Natural killer cell (primary cell): ENCODE results near the gene FNDC7. TPM values are rescaled to one million over a fixed set of nuclear protein-coding genes. Genes with fewer than 3 reads are reported as not detected.

Experiments used
- ATAC-seq, 3 donors: fragments of 150-1000 bp in 2 of 3; fragments of 200-7000 bp in 1 of 3; cut with Tn5 transposase; 1 replicate in 1 of 3; 2 replicates in 2 of 3; pipeline ENCODE4 v1.10.0; 2021; ENCODE audit warnings: mild to moderate bottlenecking in 2 of 3, moderate library complexity in 2 of 3
- DNase-seq, 2 donors: peaks; one replicate each; pipeline versions ENCODE4 v3.0.0 to v3.0.0-alpha.2; 2013 to 2021; ENCODE audit warnings: mixed read lengths in 1 of 2
- H3K27ac ChIP-seq: one replicate; pipeline ENCODE4 v1.5.1; 2013; ENCODE audit warnings: mild to moderate bottlenecking, low read length
- H3K27me3 ChIP-seq: one replicate; pipeline ENCODE4 v1.6.1; 2013; ENCODE audit warnings: low read length; ENCODE audit not compliant: control insufficient read depth, insufficient read depth
- H3K36me3 ChIP-seq: one replicate; pipeline ENCODE4 v1.6.1; 2013; ENCODE audit warnings: low read length; ENCODE audit not compliant: control insufficient read depth, insufficient read depth
- H3K4me1 ChIP-seq: one replicate; pipeline ENCODE4 v1.6.1; 2013; ENCODE audit warnings: low read length; ENCODE audit not compliant: control insufficient read depth, insufficient read depth
- H3K4me3 ChIP-seq: one replicate; pipeline ENCODE4 v1.5.1; 2013; ENCODE audit warnings: low read length
- H3K9me3 ChIP-seq: one replicate; pipeline ENCODE4 v1.6.1; 2013; ENCODE audit warnings: low read length; ENCODE audit not compliant: control insufficient read depth, insufficient read depth
- H3K27ac Mint-ChIP-seq, 2 donors: one replicate each; pipeline ENCODE4 v1.8.0; 2022; ENCODE audit warnings: mild to moderate bottlenecking in 2 of 2, mixed read lengths in 2 of 2, moderate library complexity in 1 of 2
- H3K27me3 Mint-ChIP-seq, 2 donors: one replicate each; pipeline ENCODE4 v1.8.0; 2022; ENCODE audit warnings: low read depth in 2 of 2, mixed read lengths in 2 of 2
- H3K36me3 Mint-ChIP-seq: one replicate; pipeline ENCODE4 v1.8.0; 2022; ENCODE audit warnings: mixed read lengths
- H3K4me1 Mint-ChIP-seq, 2 donors: one replicate each; pipeline ENCODE4 v1.8.0; 2022; ENCODE audit warnings: mixed read lengths in 2 of 2
- H3K4me3 Mint-ChIP-seq: one replicate; pipeline ENCODE4 v1.8.0; 2022; ENCODE audit warnings: mild to moderate bottlenecking, moderate library complexity, mixed read lengths
- H3K9me3 Mint-ChIP-seq, 2 donors: one replicate each; pipeline ENCODE4 v1.8.0; 2022; ENCODE audit warnings: mixed read lengths in 2 of 2
- CTCF ChIP-seq: fragments of 200-600 bp; IDR thresholded peaks from one replicate; pipeline ENCODE4 v1.8.0; 2022; ENCODE audit warnings: antibody characterized with exemption
- WGBS: methylation state at CpG from one replicate; pipeline ENCODE4 v1.1.7; 2013; ENCODE audit warnings: missing lambda C conversion rate; ENCODE audit not compliant: insufficient coverage; 5-methylcytosine and 5-hydroxymethylcytosine counted together
- intact Hi-C: fragments of 100-400 bp; cut with micrococcal nuclease; formaldehyde crosslinking; loops from one replicate; pipeline ENCODE4 v1.14.2; 2022
- total RNA-seq, 4 donors: library from RNA; stranded (reverse); fragments of 120-200 nt in 1 of 4; gene quantifications; one replicate each; pipeline versions ENCODE4 v1.2.3 to v1.2.4, GENCODE V29; 2013 to 2022

The FNDC7 gene
- total RNA-seq, 3 donors from 2014 or later (not counting 1 experiment from before 2014, with no cell fraction given), result 0.14 to 0.43 TPM; not detected in 1

- intact Hi-C loops, result loop anchor here (1.0 to 5.0 kb wide), 3 partner anchors 54 to 346 kb away; partner anchors contain the start of genes PRPF38B and TMEM167B
These were observed 33.9 kb downstream of the FNDC7 start, which contains the start of gene STXBP3 for GRCh38 chr1:108746382-108747170. Gene STXBP3 (plus strand): TSS chr1:108746674. CDS start chr1:108746738, 64 bp downstream.

GRCh38 chr1:108747171-108747850 lies 34.6 kb downstream of the FNDC7 start:
- ATAC-seq (no peak), DNase-seq (peak; percentile 33 to 64)
- H3K4me3 ChIP-seq, result peak overlapping the region; percentile 98
- H3K27me3 ChIP-seq, result no peaks in the 10 kb centered on the region
- peaks cover 0 to 3% of the 10 kb centered on the region in 2 donors for H3K27me3 Mint-ChIP-seq
- peaks cover 7% of the 10 kb centered on the region for H3K36me3 Mint-ChIP-seq
- H3K4me1 Mint-ChIP-seq, result peaks cover 36 to 37% of the 10 kb centered on the region in 2 donors
- H3K9me3 ChIP-seq, result no peaks in the 10 kb centered on the region
- H3K4me3 Mint-ChIP-seq, result peak overlapping the region; percentile 100
- WGBS, result 0% methylated on average over 12 of the region's 15 CpGs
- intact Hi-C loops, result loop anchor here (1.0 to 5.0 kb wide), 2 partner anchors 55 to 345 kb away; partner anchors contain the start of genes PRPF38B and TMEM167B
- H3K36me3 ChIP-seq, result peaks cover 6% of the 10 kb centered on the region
- H3K9me3 Mint-ChIP-seq, result no peaks in the 10 kb centered on the region
- H3K4me1 ChIP-seq, result peaks cover 13% of the 10 kb centered on the region
- TF ChIP-seq CTCF, result no peak
- peak overlapping the region; percentile 97 to 100 for H3K27ac Mint-ChIP-seq
- peak overlapping the region; percentile 99 for H3K27ac ChIP-seq

More at GRCh38 chr1:108746382-108747170, 33.9 kb downstream of the FNDC7 start, which contains the start of gene STXBP3:
- Mint-ChIP-seq H3K4me1 (peaks cover 36 to 37% of the 10 kb centered on the region in 2 donors), H3K9me3 (no peaks in the 10 kb centered on the region), H3K27me3 (peaks cover 3 to 6% of the 10 kb centered on the region in 2 donors), H3K36me3 (peaks cover 7% of the 10 kb centered on the region), H3K27ac (peak within 1 kb of the TSS; percentile 97 to 100), H3K4me3 (peak within 1 kb of the TSS; percentile 100)
- Histone ChIP-seq H3K4me3 (peak within 1 kb of the TSS; percentile 98), H3K27me3 (no peaks in the 10 kb centered on the region), H3K36me3 (peaks cover 5% of the 10 kb centered on the region), H3K4me1 (peaks cover 13% of the 10 kb centered on the region), H3K9me3 (no peaks in the 10 kb centered on the region), H3K27ac (peak within 1 kb of the TSS; percentile 99)
- DNase-seq, result peak; percentile 100
- under 1% methylated on average over 75 of the region's 75 CpGs for WGBS
- ATAC-seq, result peak; percentile 90 to 97 (median 91)
- peak; percentile 88 for TF ChIP-seq CTCF

- DNase-seq, result no peak
- Mint-ChIP-seq H3K9me3 (no peaks in the 10 kb centered on the region), H3K36me3 (peaks cover 7% of the 10 kb centered on the region), H3K4me1 (peaks cover 37 to 41% of the 10 kb centered on the region in 2 donors), H3K4me3 (peak overlapping the region; percentile 100), H3K27me3 (no peaks in the 10 kb centered on the region), H3K27ac (peak overlapping the region; percentile 97 to 100)
- ATAC-seq, result no peak
- intact Hi-C loops, result loop anchor here (1.0 to 5.0 kb wide), 2 partner anchors 56 to 344 kb away; partner anchors contain the start of genes PRPF38B and TMEM167B
- 90% methylated on average over 2 of the region's 3 CpGs for WGBS
- Histone ChIP-seq H3K27ac (no peak overlapping the region), H3K9me3 (no peaks in the 10 kb centered on the region), H3K36me3 (peaks cover 11% of the 10 kb centered on the region), H3K4me3 (no peak overlapping the region), H3K27me3 (no peaks in the 10 kb centered on the region), H3K4me1 (peaks cover 13% of the 10 kb centered on the region)
- no peak for TF ChIP-seq CTCF
These were observed 35.2 kb downstream of the FNDC7 start for GRCh38 chr1:108747898-108748297.
